ENCODE measurements around the gene KIR3DL2.

DNA sequence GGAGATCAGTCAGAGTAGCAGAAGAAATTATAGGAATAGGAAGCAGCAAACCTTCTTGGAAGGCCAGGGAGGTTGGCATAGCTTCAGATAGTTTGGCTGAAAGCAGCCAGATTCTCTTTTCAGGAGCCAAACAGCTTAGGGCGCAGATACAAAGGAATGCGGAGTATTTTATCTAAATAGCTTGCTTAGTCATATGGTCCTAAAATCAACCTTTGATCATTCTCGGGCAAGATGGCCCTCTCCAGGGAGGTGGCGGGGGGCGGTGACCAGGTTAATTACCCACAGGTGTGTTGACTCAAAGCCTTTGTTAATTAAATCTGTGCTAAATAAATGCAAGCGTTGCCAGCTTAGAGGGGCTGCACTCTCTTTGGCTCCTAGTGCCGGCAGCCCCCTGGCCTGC, 43.2 kb downstream of the KIR3DL2 start:
- TF ChIP-seq, protein P1, sequence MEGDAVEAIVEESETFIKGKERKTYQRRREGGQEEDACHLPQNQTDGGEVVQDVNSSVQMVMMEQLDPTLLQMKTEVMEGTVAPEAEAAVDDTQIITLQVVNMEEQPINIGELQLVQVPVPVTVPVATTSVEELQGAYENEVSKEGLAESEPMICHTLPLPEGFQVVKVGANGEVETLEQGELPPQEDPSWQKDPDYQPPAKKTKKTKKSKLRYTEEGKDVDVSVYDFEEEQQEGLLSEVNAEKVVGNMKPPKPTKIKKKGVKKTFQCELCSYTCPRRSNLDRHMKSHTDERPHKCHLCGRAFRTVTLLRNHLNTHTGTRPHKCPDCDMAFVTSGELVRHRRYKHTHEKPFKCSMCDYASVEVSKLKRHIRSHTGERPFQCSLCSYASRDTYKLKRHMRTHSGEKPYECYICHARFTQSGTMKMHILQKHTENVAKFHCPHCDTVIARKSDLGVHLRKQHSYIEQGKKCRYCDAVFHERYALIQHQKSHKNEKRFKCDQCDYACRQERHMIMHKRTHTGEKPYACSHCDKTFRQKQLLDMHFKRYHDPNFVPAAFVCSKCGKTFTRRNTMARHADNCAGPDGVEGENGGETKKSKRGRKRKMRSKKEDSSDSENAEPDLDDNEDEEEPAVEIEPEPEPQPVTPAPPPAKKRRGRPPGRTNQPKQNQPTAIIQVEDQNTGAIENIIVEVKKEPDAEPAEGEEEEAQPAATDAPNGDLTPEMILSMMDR (IDR thresholded peaks at IDR 0.05) = no peak
- no peak for TF ChIP-seq POLR2A (IDR thresholded peaks at IDR 0.05)
- TF ChIP-seq EP300 (IDR thresholded peaks at IDR 0.05) = no peak
- TF ChIP-seq POLR2AphosphoS5 (IDR thresholded peaks at IDR 0.05) = no peak
